ENCODE results near the gene CPPED1. TPM values are rescaled to one million over a fixed set of nuclear protein-coding genes. Genes with fewer than 3 reads are reported as not detected.

CPPED1 gene
- total RNA-seq, 1 experiment from 2014 or later: 7.9 TPM

GRCh38 chr16:12679660-12680272 is 123.9 kb downstream of the CPPED1 start:
- H2BK5ac ChIP-seq (ENCODE audit: insufficient read length, low read length): no peak overlapping the region
- no peak overlapping the region for H2BK20ac ChIP-seq (ENCODE audit: low read depth, low read length, poor library complexity, severe bottlenecking)
- no peak overlapping the region for H2AFZ ChIP-seq (ENCODE audit: low read length)
- Mint-ChIP-seq H3K27me3 (ENCODE audit: low read depth) (no peaks in the 10 kb centered on the region), H3K4me1 (peaks cover 47 to 50% of the 10 kb centered on the region in 2 experiments), H3K9me3 (peaks cover 5 to 11% of the 10 kb centered on the region in 2 experiments), H3K36me3 (ENCODE audit: insufficient read depth in 1 of 3, low read depth in 3 of 3) (peaks cover 0 to 18% (median 4%) of the 10 kb centered on the region in 3 experiments; a peak in 4 of 7 replicates), H3K4me3 (no peak overlapping the region; a peak in 1 of 5 replicates), H3K27ac (peak overlapping the region in 2 of 3 experiments; percentile 18 to 77; a peak in 4 of 7 replicates)
- no peak for TF ChIP-seq CTCF (conservative IDR thresholded peaks at IDR 0.05)
- H2AK5ac ChIP-seq (ENCODE audit: insufficient read length, low read length): no peak overlapping the region
- no peak overlapping the region for H2BK15ac ChIP-seq (ENCODE audit: low read depth, low read length)
- no peaks in the 10 kb centered on the region for H4K20me1 ChIP-seq (ENCODE audit: control insufficient read depth, insufficient read depth, insufficient read length)
- H3K18ac ChIP-seq (ENCODE audit: insufficient read length, low read depth, low read length): no peak overlapping the region
- H4K5ac ChIP-seq (ENCODE audit: insufficient read length, low read depth, low read length): no peak overlapping the region
- H3K23me2 ChIP-seq (ENCODE audit: insufficient read length, low read depth, low read length, poor library complexity, severe bottlenecking): no peaks in the 10 kb centered on the region
- H3K9ac ChIP-seq (ENCODE audit: extremely low read depth, insufficient read length, low read length): no peak overlapping the region
- no peaks in the 10 kb centered on the region for H3K9me3 ChIP-seq (ENCODE audit: control insufficient read depth, low read depth, low read length)
- no peaks in the 10 kb centered on the region for H3K79me1 ChIP-seq (ENCODE audit: insufficient read depth, low read depth, low read length, poor library complexity, severe bottlenecking)
- no peak overlapping the region for H4K91ac ChIP-seq (ENCODE audit: insufficient read length, low read depth, low read length)
- no peak overlapping the region for H3K4me2 ChIP-seq (ENCODE audit: insufficient read depth, insufficient read length, low read length)
- H3K56ac ChIP-seq (ENCODE audit: insufficient read length, low read depth, low read length): no peak overlapping the region
- no peak overlapping the region for H3K14ac ChIP-seq (ENCODE audit: insufficient read depth, low read length)
- H2BK12ac ChIP-seq (ENCODE audit: insufficient read length, low read depth, low read length): no peak overlapping the region
- H3K79me2 ChIP-seq (ENCODE audit: insufficient read depth, low read length): no peaks in the 10 kb centered on the region
- H3K23ac ChIP-seq (ENCODE audit: insufficient read length, low read depth, low read length): no peak overlapping the region
- no peak overlapping the region for H3T11ph ChIP-seq (ENCODE audit: low read length)
- H2BK120ac ChIP-seq (ENCODE audit: low read depth, low read length, poor library complexity, severe bottlenecking): no peak overlapping the region
- H3K4me1 ChIP-seq (ENCODE audit: insufficient read depth, low read length): no peaks in the 10 kb centered on the region
- H3K4ac ChIP-seq (ENCODE audit: low read depth, low read length): no peak overlapping the region
- no peaks in the 10 kb centered on the region for H3K27me3 ChIP-seq (ENCODE audit: insufficient read depth, low read length)
- H4K8ac ChIP-seq (replicated peaks; ENCODE audit: insufficient read length, low read depth, low read length): no peak overlapping the region
- no peak for DNase-seq
- H3K27ac ChIP-seq (ENCODE audit: insufficient read length, low read depth, low read length): peak overlapping the region; percentile 0
- WGBS (ENCODE audit: extremely low coverage, insufficient read length, low lambda C conversion rate): no CpG with 5 or more reads among the region's 3 CpGs
